Esophagus mucosa (tissue), 1 donor: Measurements from ENCODE around the gene KRTAP13-1. TPM values are rescaled to one million over a fixed set of nuclear protein-coding genes. Genes with fewer than 3 reads are reported as not detected.

ENCODE experiments used
- ATAC-seq: fragments of 200-7000 bp; cut with Tn5 transposase; one replicate; pipeline ENCODE4 v1.9.1; 2020
- total RNA-seq: library from RNA; stranded (reverse); gene quantifications from one replicate; pipeline ENCODE4 v1.2.4, GENCODE V29; 2023
- donor health status: DM: yes; HTN: yes; CAD: no.

KRTAP13-1 gene
- not detected for total RNA-seq

GRCh38 chr21:30395731-30396130, at the start of gene KRTAP13-1:
KRTAP13-1 (plus strand) TSS chr21:30396031; CDS start chr21:30396087, 56 bp downstream.
- no peak for ATAC-seq

DNA sequence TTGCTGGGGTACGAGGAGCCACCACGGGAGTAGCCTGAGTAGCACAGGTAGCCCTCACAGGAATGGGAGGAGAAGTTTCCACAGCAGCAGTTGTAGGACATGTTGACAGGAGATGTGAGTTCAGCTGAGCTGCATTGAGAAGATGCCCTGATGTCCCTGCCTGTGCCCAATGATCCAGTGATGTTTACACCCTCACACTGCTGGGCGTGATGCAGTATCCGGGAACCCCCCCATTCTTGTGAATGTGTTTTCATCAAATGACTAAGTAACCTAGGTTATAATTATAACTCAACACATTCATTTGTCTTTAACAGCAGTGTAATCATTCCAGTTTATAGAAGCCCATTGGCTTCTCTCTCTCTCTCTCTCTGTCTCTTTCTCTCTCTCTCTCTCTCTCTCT, 47.3 kb upstream of the KRTAP13-1 start, which contains the start of gene KRTAP23-1:
Gene KRTAP23-1, minus strand, starts transcription at position 101 of the 400 bp plus-strand sequence. Its CDS starts 0 bp downstream, at position 101.
- no peak for ATAC-seq

DNA sequence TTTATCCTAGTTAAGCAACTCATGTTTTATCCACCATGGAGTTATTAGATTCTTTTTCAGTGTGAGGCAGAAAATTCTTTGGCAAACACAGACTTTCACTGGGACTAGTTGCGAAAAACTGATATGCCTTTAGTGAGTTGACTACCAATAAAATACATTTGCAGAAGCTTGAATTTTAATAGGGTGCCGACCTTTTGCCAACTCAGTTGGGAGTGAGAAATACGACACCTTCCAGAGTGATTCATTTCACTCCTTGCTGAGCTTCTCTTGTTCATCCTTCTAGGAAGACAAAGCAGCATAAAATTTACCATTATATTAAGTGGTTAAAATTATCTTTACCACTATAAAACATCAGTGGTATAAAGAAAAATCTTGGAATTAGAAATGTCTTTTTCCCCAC, 46.3 kb upstream of the KRTAP13-1 start:
- no peak for ATAC-seq

- no peak for ATAC-seq
Observed at GRCh38 chr21:30351534-30351933, 44.3 kb upstream of the KRTAP13-1 start.

- ATAC-seq, result no peak
Observed at GRCh38 chr21:30354308-30355005, 41.4 kb upstream of the KRTAP13-1 start.

GRCh38 chr21:30355906-30356305, 39.9 kb upstream of the KRTAP13-1 start:
- ATAC-seq, result no peak

DNA sequence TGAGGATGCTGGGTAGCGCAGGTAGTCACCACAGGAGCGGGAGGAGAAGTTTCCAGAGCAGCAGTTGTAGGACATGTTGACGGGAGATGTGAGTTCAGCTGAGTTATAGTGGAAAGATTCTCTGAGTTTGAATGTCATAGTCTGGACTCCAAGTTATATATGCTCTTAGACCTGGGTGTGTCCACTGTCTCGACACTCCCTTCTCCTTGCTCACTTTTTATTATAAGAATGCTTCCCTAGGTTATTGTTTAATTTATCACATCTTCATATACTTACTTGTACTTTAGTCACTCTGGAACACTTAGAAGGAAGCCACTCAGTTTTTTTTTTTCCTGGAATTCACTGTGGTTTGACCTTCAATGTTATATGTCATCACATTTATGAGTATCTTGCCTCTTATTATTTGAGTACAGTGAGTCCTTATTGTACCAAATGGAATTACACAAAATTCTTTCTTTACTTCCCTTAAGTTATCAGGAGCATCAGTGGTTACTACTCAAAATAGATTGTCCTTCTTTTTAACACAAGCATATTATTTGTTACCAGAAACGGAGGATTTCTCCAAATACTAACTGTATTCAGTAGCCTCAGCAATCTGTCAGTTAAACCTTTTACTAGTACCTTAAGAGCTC, 23.6 kb upstream of the KRTAP13-1 start, which contains the start of gene KRTAP13-2:
Gene KRTAP13-2, minus strand, starts transcription at position 133 of the 632 bp plus-strand sequence. Its CDS starts 58 bp downstream, at position 75.
- ATAC-seq, result no peak

- no peak for ATAC-seq
Observed at GRCh38 chr21:30382201-30382600, 13.6 kb upstream of the KRTAP13-1 start.

GRCh38 chr21:30391492-30392025, 4.3 kb upstream of the KRTAP13-1 start:
- no peak for ATAC-seq

DNA sequence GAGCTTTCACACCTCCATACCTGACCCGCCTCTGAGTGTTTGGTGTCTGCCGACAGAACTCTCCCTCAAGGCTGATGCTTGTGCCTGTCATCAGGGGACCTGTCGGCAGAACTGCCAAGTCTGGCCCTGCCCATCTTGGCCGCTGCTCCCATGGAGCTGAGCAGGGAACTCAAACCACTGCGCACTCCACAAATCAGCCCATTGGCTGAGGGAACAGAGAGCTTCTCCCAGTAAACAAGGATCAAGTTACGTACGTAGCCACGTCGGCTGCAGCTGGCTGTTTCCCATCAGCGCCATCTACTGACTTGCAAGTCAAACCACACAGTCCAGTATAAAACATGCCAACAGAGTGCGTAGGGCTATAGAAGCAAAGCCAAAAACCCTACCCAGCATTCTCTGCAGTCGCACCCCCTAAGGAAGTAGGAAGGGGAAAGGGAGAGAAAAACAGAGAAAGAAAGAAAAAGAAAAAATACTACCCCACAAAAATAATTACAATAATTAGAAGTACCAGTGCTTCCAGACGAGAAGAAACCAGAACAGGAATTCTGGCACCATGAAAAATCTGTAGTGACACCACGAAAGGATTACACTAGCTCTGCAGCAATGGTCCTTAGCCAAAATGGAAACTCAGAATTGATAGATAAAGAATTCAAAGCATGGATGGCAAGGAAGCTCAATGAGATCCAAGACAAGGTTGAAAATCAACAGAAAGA, 13.1 kb downstream of the KRTAP13-1 start:
- ATAC-seq, result peak; percentile 62

DNA sequence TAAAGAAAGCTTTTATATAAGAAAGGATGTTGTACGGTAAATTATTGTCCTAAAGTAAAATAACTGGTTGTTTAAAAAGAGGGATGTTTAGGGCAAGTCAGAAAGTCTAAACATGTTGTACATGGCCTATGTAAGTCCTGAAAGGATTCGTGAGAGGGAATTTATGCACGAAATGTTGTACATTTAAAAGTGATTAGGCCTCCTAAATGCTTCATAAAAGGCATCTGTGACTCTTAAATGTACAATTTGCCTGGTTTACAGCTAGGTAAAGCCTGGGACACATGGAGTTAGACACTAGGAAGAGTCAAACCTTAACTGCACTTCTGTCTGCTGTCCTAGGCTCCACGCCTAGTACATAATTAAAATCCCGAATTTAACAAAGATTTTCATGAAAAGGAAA, 20.2 kb downstream of the KRTAP13-1 start:
- ATAC-seq, result no peak

- no peak for ATAC-seq
Observed at GRCh38 chr21:30425826-30426225, 30.0 kb downstream of the KRTAP13-1 start, which contains the start of gene KRTAP13-3. KRTAP13-3 (minus strand) TSS chr21:30425926; CDS start chr21:30425912, 14 bp downstream.

- ATAC-seq, result no peak
Observed at GRCh38 chr21:30426731-30427130, 30.9 kb downstream of the KRTAP13-1 start.

GRCh38 chr21:30430170-30430655, 34.4 kb downstream of the KRTAP13-1 start, which contains the start of gene KRTAP13-4:
KRTAP13-4 (plus strand) TSS chr21:30430220; CDS start chr21:30430276, 56 bp downstream.
- no peak for ATAC-seq

DNA sequence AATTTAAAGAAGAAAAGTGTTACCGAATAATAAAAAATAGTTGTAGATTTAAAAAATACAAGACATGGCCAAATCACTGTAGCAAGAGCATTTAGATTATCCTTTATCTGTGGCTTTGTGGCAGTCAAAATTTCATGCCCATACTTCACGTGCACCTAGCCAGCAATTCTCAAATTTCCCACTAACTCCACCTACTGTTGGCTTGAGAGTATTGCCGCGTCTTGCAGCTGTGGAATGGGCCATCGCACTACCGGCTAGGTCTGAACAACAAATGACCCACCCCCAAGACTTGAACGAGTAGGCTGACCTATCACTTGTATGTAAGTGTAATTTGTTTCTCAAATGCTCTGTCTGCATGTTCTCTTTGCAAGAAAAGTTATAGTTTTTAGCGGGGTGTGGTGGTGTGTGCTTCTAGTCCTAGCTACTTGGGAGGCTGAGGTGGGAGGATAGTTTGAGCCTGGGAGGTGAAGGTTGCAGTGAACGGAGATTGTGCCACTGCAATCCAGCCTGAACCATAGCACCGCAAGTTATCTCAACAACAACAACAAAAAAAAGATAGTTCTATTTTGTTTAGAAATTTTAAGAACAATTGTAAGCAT, 38.3 kb downstream of the KRTAP13-1 start:
- ATAC-seq, result peak; percentile 46

GRCh38 chr21:30437010-30437565, 41.3 kb downstream of the KRTAP13-1 start:
- no peak for ATAC-seq

DNA sequence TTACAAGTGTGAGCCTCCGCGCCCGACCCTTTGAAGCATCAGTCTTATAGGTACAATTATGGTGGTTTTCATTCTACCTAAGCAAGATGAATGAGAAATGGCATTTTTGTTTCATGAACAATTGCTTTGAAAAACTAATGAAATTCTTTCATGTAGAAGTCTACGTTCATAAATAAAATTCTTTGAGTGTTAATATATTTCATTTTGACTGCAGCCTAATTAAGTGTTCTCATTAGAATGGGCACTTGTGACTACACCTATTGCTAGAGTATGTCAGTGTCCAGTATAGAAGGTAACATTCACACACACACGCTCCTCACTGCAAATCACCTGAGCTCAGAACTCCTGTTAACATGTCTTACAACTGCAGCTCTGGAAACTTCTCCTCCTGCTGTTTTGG, 44.1 kb downstream of the KRTAP13-1 start, which contains the start of gene KRTAP15-1:
Gene KRTAP15-1, plus strand, starts transcription at position 301 of the 400 bp plus-strand sequence. Its CDS starts 53 bp downstream, at position 354.
- no peak for ATAC-seq

GRCh38 chr21:30443226-30443625, 47.4 kb downstream of the KRTAP13-1 start:
- ATAC-seq, result no peak

DNA sequence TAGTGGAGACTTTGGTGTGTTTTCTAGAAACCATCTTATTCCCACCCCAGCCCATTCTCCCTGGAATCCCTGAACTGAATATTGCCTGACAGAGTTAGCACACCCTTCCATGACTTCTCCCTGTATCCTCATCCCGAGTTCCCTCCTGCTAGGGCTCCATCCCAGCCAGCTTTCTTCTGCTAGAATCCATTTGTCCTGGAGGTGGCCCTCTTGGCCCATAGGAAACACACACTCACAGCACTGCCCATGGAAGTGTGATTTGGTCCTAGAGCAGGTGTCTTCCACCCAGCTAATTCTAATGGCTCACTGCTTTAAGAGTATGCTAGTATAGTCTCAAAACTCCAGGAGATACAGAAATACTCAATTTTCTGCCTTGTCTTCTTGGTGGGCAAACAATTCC, 48.4 kb downstream of the KRTAP13-1 start:
- ATAC-seq, result no peak
